ENCODE data around the gene PARP12.

PARP12 gene

DNA sequence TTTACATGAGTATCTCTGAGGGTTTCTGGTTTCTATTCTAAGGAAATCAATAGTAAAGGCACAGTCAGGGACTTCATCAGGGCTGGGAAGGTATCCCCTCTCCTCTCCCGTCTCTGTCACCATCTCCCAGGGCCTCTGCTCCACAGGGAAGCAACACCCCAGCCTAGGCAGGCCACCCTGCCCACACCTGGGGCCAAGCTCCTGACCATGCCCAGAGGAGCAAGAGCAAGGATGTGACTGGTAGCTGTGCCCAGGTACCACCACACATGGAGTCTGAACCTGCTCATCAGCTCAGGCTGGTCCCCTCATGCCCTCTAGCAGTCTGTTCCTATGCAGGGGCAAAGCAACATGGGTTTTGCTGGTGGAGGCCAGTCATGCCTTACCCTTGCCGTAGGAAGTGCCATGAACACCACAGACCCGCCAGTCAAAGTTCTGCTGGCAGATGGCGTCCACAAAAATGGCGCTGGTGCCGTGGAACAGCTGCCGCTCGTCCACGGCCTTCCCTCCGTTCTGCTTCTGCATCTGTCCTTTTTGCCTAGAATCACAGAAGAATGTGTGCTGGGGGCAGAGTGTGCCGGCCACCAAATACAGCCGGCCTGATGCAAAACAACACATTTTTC, 36.8 kb downstream of the PARP12 start:
- TF ChIP-seq CTCF (IDR thresholded peaks at IDR 0.05; ENCODE audit: low read depth, low read length, missing control alignments) = no peak
- DNase-seq = no peak
- in situ Hi-C loops (cut with HindIII; ENCODE audit: low pct_ligation_motif_present, low sequenced_read_pairs) = no loop called here
- H3K27me3 ChIP-seq (replicated peaks) = no peaks in the 10 kb centered on the region
- H3K27ac ChIP-seq = no peak overlapping the region
- peaks cover 3% of the 10 kb centered on the region for H3K36me3 ChIP-seq (replicated peaks)
- no peak overlapping the region for H3K4me3 ChIP-seq (ENCODE audit: low read depth, low read length)

DNA sequence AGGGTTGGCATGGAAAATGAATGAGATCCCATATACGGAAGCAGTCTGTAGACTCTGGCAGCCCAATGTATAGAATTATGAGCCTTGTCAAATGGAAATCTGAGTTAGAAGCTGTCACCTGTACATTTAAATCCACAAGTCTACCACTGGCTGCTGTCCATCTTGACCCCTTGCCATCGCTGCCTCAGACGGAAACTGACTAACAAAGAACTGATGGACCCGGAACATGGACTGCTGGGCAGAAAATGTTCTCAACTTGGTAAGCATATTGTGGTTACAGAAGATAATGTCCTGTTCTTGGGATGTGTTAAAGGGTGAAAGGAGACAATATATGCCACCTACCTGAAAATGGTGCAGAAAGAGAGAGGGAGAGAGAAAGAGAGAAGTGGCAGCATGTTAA, 37.5 kb downstream of the PARP12 start:
- TF ChIP-seq CTCF (IDR thresholded peaks at IDR 0.05; ENCODE audit: low read depth, low read length, missing control alignments) = no peak
- no peak for DNase-seq
- Histone ChIP-seq H3K36me3 (replicated peaks) (peaks cover 3% of the 10 kb centered on the region), H3K4me3 (ENCODE audit: low read depth, low read length) (no peak overlapping the region), H3K27me3 (replicated peaks) (no peaks in the 10 kb centered on the region), H3K27ac (no peak overlapping the region)
- in situ Hi-C loops (cut with HindIII; ENCODE audit: low pct_ligation_motif_present, low sequenced_read_pairs) = no loop called here

DNA sequence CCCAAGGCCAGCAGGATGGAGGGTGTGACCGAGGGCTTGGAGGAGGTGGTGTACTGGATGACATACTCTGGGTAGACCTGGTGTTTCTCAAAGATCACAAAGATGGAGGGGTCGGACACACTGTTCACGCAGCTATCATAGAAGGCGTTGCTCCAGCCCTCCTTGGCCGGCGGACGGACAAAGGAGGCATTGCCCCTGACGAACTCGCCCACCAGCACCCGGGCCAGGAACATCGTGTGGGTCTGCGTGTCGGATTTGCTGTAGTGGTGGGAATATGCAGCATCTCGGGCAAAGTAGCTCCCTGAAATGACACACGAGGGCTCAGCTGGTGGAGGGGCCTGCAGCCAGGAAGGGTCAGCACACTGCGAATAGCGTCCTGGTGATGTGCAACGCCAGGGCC, 38.2 kb downstream of the PARP12 start:
- Histone ChIP-seq H3K36me3 (replicated peaks) (peaks cover 3% of the 10 kb centered on the region), H3K4me3 (ENCODE audit: low read depth, low read length) (no peak overlapping the region), H3K27ac (no peak overlapping the region), H3K27me3 (replicated peaks) (no peaks in the 10 kb centered on the region)
- DNase-seq = no peak
- no peak for TF ChIP-seq CTCF (IDR thresholded peaks at IDR 0.05; ENCODE audit: low read depth, low read length, missing control alignments)
- in situ Hi-C loops (cut with HindIII; ENCODE audit: low pct_ligation_motif_present, low sequenced_read_pairs) = no loop called here

- no peaks in the 10 kb centered on the region for H3K27me3 ChIP-seq (replicated peaks)
- H3K27ac ChIP-seq = no peak overlapping the region
- TF ChIP-seq CTCF (IDR thresholded peaks at IDR 0.05; ENCODE audit: low read depth, low read length, missing control alignments) = no peak
- no peak overlapping the region for H3K4me3 ChIP-seq (ENCODE audit: low read depth, low read length)
- H3K36me3 ChIP-seq (replicated peaks) = peaks cover 3% of the 10 kb centered on the region
- no peak for DNase-seq
- in situ Hi-C loops (cut with HindIII; ENCODE audit: low pct_ligation_motif_present, low sequenced_read_pairs) = no loop called here
Measured at GRCh38 chr7:140023728-140024127, 39.0 kb downstream of the PARP12 start.

- TF ChIP-seq CTCF (IDR thresholded peaks at IDR 0.05; ENCODE audit: low read depth, low read length, missing control alignments) = no peak
- Histone ChIP-seq H3K27me3 (replicated peaks) (no peaks in the 10 kb centered on the region), H3K27ac (no peak overlapping the region), H3K4me3 (ENCODE audit: low read depth, low read length) (no peak overlapping the region), H3K36me3 (replicated peaks) (peaks cover 3% of the 10 kb centered on the region)
- no peak for DNase-seq
- in situ Hi-C loops (cut with HindIII; ENCODE audit: low pct_ligation_motif_present, low sequenced_read_pairs) = no loop called here
Measured at GRCh38 chr7:140022582-140023211, 40.1 kb downstream of the PARP12 start.

- Histone ChIP-seq H3K36me3 (replicated peaks) (peaks cover 3% of the 10 kb centered on the region), H3K27me3 (replicated peaks) (no peaks in the 10 kb centered on the region), H3K4me3 (ENCODE audit: low read depth, low read length) (no peak overlapping the region), H3K27ac (no peak overlapping the region)
- in situ Hi-C loops (cut with HindIII; ENCODE audit: low pct_ligation_motif_present, low sequenced_read_pairs) = no loop called here
- DNase-seq = no peak
- TF ChIP-seq CTCF (IDR thresholded peaks at IDR 0.05; ENCODE audit: low read depth, low read length, missing control alignments) = no peak
Measured at GRCh38 chr7:140021603-140022002, 41.1 kb downstream of the PARP12 start.

All from brain microvascular endothelial cell (primary cell).